Trophoblast cell (in vitro differentiated cells and primary cell): ENCODE measurements around the gene EEFSEC.

Source experiments
- DNase-seq, 2 donors: peaks; one replicate each; pipeline ENCODE4 v3.0.0-alpha.2; 2016
- H2AFZ ChIP-seq: 2 replicates; pipeline ENCODE4 v1.6.1; 2013; ENCODE audit warnings: low read length, moderate library complexity, mild to moderate bottlenecking; ENCODE audit not compliant: insufficient read depth, poor library complexity
- H2AK5ac ChIP-seq: 2 replicates; pipeline ENCODE4 v1.6.1; 2013; ENCODE audit warnings: mild to moderate bottlenecking, low read length
- H2BK120ac ChIP-seq: 2 replicates; pipeline ENCODE4 v1.6.1; 2013; ENCODE audit warnings: low read length, mild to moderate bottlenecking, moderate library complexity; ENCODE audit not compliant: insufficient read depth, poor library complexity
- H2BK12ac ChIP-seq: 2 replicates; pipeline ENCODE4 v1.6.1; 2013; ENCODE audit warnings: mild to moderate bottlenecking, low read length, moderate library complexity
- H2BK5ac ChIP-seq: 2 replicates; pipeline ENCODE4 v1.6.1; 2013; ENCODE audit warnings: low read length, low read depth, moderate library complexity, mild to moderate bottlenecking; ENCODE audit not compliant: poor library complexity
- H3K14ac ChIP-seq: 2 replicates; pipeline ENCODE4 v1.6.1; 2013; ENCODE audit warnings: mild to moderate bottlenecking, low read length
- H3K18ac ChIP-seq: 2 replicates; pipeline ENCODE4 v1.6.1; 2013; ENCODE audit warnings: mild to moderate bottlenecking, low read length
- H3K23ac ChIP-seq: 2 replicates; pipeline ENCODE4 v1.6.1; 2013; ENCODE audit warnings: low read length
- H3K27ac ChIP-seq: 2 replicates; pipeline ENCODE4 v1.5.1; 2013; ENCODE audit warnings: low read depth, mild to moderate bottlenecking, inconsistent platforms, low read length, moderate library complexity
- H3K27me3 ChIP-seq: 2 replicates; pipeline ENCODE4 v1.6.1; 2013; ENCODE audit warnings: inconsistent platforms, mild to moderate bottlenecking, low read length, moderate library complexity; ENCODE audit not compliant: insufficient read depth
- H3K36me3 ChIP-seq, 2 experiments: 1 replicate in 1 of 2; 2 replicates in 1 of 2; pipeline ENCODE4 v1.6.1; 2013; ENCODE audit warnings: low read length in 2 of 2, mild to moderate bottlenecking in 2 of 2, moderate library complexity in 1 of 2; ENCODE audit not compliant: insufficient read depth in 2 of 2, control insufficient read depth in 1 of 2
- H3K4ac ChIP-seq: 2 replicates; pipeline ENCODE4 v1.6.1; 2013; ENCODE audit warnings: low read depth, mild to moderate bottlenecking, low read length, moderate library complexity
- H3K4me1 ChIP-seq, 2 experiments: 1 replicate in 1 of 2; 2 replicates in 1 of 2; pipeline ENCODE4 v1.6.1; 2013; ENCODE audit warnings: low read length in 2 of 2, mild to moderate bottlenecking in 2 of 2, moderate library complexity in 1 of 2; ENCODE audit not compliant: insufficient read depth in 2 of 2, control insufficient read depth in 1 of 2
- H3K4me2 ChIP-seq: 2 replicates; pipeline ENCODE4 v1.6.1; 2013; ENCODE audit warnings: inconsistent platforms, mild to moderate bottlenecking, low read length, moderate library complexity
- H3K4me3 ChIP-seq: 2 replicates; pipeline ENCODE4 v1.5.1; 2013; ENCODE audit warnings: mild to moderate bottlenecking, low read depth, low read length, inconsistent platforms
- H3K79me1 ChIP-seq: one replicate; pipeline ENCODE4 v1.6.1; 2013; ENCODE audit warnings: low read length
- H3K79me2 ChIP-seq: 2 replicates; pipeline ENCODE4 v1.6.1; 2013; ENCODE audit warnings: low read length, mild to moderate bottlenecking; ENCODE audit not compliant: control insufficient read depth, insufficient read depth, poor library complexity
- H3K9ac ChIP-seq: 2 replicates; pipeline ENCODE4 v1.6.1; 2013; ENCODE audit warnings: mild to moderate bottlenecking, low read length
- H3K9me3 ChIP-seq: 2 replicates; pipeline ENCODE4 v1.6.1; 2013; ENCODE audit warnings: low read depth, mild to moderate bottlenecking, control low read depth, inconsistent platforms, low read length; ENCODE audit not compliant: insufficient read depth
- H4K12ac ChIP-seq: 2 replicates; pipeline ENCODE4 v1.6.1; 2013; ENCODE audit warnings: low read depth, mild to moderate bottlenecking, low read length, moderate library complexity
- H4K8ac ChIP-seq: 2 replicates; pipeline ENCODE4 v1.6.1; 2013; ENCODE audit warnings: low read depth, mild to moderate bottlenecking, low read length, moderate library complexity
- H4K91ac ChIP-seq: one replicate; pipeline ENCODE4 v1.6.1; 2013; ENCODE audit warnings: low read depth, mild to moderate bottlenecking, low read length, moderate library complexity
- WGBS: extraction: QIAGEN DNeasy Blood & Tissue Kit; methylation state at CpG from one replicate; pipeline ENCODE4 v1.1.7; 2013; ENCODE audit warnings: missing lambda C conversion rate; ENCODE audit not compliant: insufficient read length, insufficient coverage; ENCODE audit errors: extremely low coverage; 5-methylcytosine and 5-hydroxymethylcytosine counted together

The EEFSEC gene

GRCh38 chr3:128301186-128302023, 148.1 kb downstream of the EEFSEC start:
- Histone ChIP-seq H3K14ac (no peak overlapping the region), H3K4me1 (peaks cover 5 to 11% of the 10 kb centered on the region in 2 experiments), H3K36me3 (no peaks in the 10 kb centered on the region), H2BK12ac (no peak overlapping the region), H3K9ac (no peak overlapping the region), H3K18ac (no peak overlapping the region), H4K12ac (no peak overlapping the region), H3K9me3 (no peaks in the 10 kb centered on the region), H2AFZ (no peak overlapping the region), H3K79me2 (no peaks in the 10 kb centered on the region), H2BK5ac (no peak overlapping the region), H3K4me3 (no peak overlapping the region), H3K27ac (no peak overlapping the region), H4K91ac (peak overlapping the region; percentile 42), H3K4me2 (no peak overlapping the region), H4K8ac (no peak overlapping the region), H3K23ac (no peak overlapping the region), H3K27me3 (no peaks in the 10 kb centered on the region), H3K79me1 (peaks cover 7% of the 10 kb centered on the region), H3K4ac (no peak overlapping the region), H2BK120ac (no peak overlapping the region), H2AK5ac (no peak overlapping the region)
- no peak for DNase-seq
- WGBS: no CpG with 5 or more reads among the region's 8 CpGs

- H3K79me1 ChIP-seq: no peaks in the 10 kb centered on the region
- no peak overlapping the region for H2BK5ac ChIP-seq
- no peaks in the 10 kb centered on the region for H3K36me3 ChIP-seq
- no peak overlapping the region for H3K4me2 ChIP-seq
- no peak overlapping the region for H3K4me3 ChIP-seq
- no peaks in the 10 kb centered on the region for H3K27me3 ChIP-seq
- H4K8ac ChIP-seq: no peak overlapping the region
- H3K18ac ChIP-seq: no peak overlapping the region
- H2BK120ac ChIP-seq: no peak overlapping the region
- H2AK5ac ChIP-seq: no peak overlapping the region
- peaks cover 0 to under 1% of the 10 kb centered on the region in 2 experiments for H3K4me1 ChIP-seq
- no peak overlapping the region for H3K4ac ChIP-seq
- no peak overlapping the region for H4K91ac ChIP-seq
- no peak overlapping the region for H3K14ac ChIP-seq
- H2AFZ ChIP-seq: no peak overlapping the region
- H3K9ac ChIP-seq: no peak overlapping the region
- no CpG with 5 or more reads among the region's 2 CpGs for WGBS
- H2BK12ac ChIP-seq: no peak overlapping the region
- DNase-seq: no peak
- no peak overlapping the region for H3K27ac ChIP-seq
- H3K79me2 ChIP-seq: no peaks in the 10 kb centered on the region
- no peak overlapping the region for H4K12ac ChIP-seq
- no peaks in the 10 kb centered on the region for H3K9me3 ChIP-seq
- no peak overlapping the region for H3K23ac ChIP-seq
Measured at GRCh38 chr3:128306481-128306880, 153.2 kb downstream of the EEFSEC start.

GRCh38 chr3:128307029-128307633, 153.8 kb downstream of the EEFSEC start:
- Histone ChIP-seq H4K91ac (peak overlapping the region; percentile 57), H3K4me3 (no peak overlapping the region), H3K9me3 (no peaks in the 10 kb centered on the region), H3K79me1 (no peaks in the 10 kb centered on the region), H2BK120ac (no peak overlapping the region), H2BK12ac (no peak overlapping the region), H3K9ac (no peak overlapping the region), H3K4me1 (no peaks in the 10 kb centered on the region), H3K27me3 (no peaks in the 10 kb centered on the region), H3K27ac (no peak overlapping the region), H2BK5ac (no peak overlapping the region), H4K8ac (no peak overlapping the region), H3K79me2 (no peaks in the 10 kb centered on the region), H2AFZ (no peak overlapping the region), H3K4me2 (no peak overlapping the region), H4K12ac (peak overlapping the region; percentile 39), H3K14ac (no peak overlapping the region), H3K18ac (peak overlapping the region; percentile 16), H3K23ac (no peak overlapping the region), H3K4ac (no peak overlapping the region), H3K36me3 (no peaks in the 10 kb centered on the region), H2AK5ac (peak overlapping the region; percentile 49)
- no CpG with 5 or more reads among the region's 3 CpGs for WGBS
- DNase-seq: no peak

GRCh38 chr3:128307781-128308469, 154.6 kb downstream of the EEFSEC start:
- H4K12ac ChIP-seq: no peak overlapping the region
- H3K27me3 ChIP-seq: no peaks in the 10 kb centered on the region
- H2BK120ac ChIP-seq: no peak overlapping the region
- H3K36me3 ChIP-seq: no peaks in the 10 kb centered on the region
- no peak overlapping the region for H2AFZ ChIP-seq
- no peak overlapping the region for H3K23ac ChIP-seq
- no peak overlapping the region for H3K14ac ChIP-seq
- H3K79me1 ChIP-seq: no peaks in the 10 kb centered on the region
- no peak for DNase-seq
- H3K4ac ChIP-seq: no peak overlapping the region
- no peak overlapping the region for H3K18ac ChIP-seq
- H3K9me3 ChIP-seq: no peaks in the 10 kb centered on the region
- no peak overlapping the region for H2BK12ac ChIP-seq
- H3K4me3 ChIP-seq: no peak overlapping the region
- no peak overlapping the region for H4K91ac ChIP-seq
- no peak overlapping the region for H3K4me2 ChIP-seq
- no peaks in the 10 kb centered on the region for H3K79me2 ChIP-seq
- no peak overlapping the region for H4K8ac ChIP-seq
- H3K27ac ChIP-seq: no peak overlapping the region
- no CpG with 5 or more reads among the region's 6 CpGs for WGBS
- H2AK5ac ChIP-seq: no peak overlapping the region
- H3K9ac ChIP-seq: no peak overlapping the region
- H2BK5ac ChIP-seq: no peak overlapping the region
- H3K4me1 ChIP-seq: no peaks in the 10 kb centered on the region
